GM21717 (cell line): ENCODE data around the gene ZNF219.
A peak's percentile ranks its signal among the peaks of the same experiment; 100 is the strongest.

Experiments
- ATAC-seq: cut with Tn5 transposase; IDR thresholded peaks from one replicate; pipeline ENCODE4 v1.9.1; 2021; ENCODE audit warnings: mild to moderate bottlenecking, moderate library complexity; ENCODE audit not compliant: unreplicated experiment

ZNF219 gene

DNA sequence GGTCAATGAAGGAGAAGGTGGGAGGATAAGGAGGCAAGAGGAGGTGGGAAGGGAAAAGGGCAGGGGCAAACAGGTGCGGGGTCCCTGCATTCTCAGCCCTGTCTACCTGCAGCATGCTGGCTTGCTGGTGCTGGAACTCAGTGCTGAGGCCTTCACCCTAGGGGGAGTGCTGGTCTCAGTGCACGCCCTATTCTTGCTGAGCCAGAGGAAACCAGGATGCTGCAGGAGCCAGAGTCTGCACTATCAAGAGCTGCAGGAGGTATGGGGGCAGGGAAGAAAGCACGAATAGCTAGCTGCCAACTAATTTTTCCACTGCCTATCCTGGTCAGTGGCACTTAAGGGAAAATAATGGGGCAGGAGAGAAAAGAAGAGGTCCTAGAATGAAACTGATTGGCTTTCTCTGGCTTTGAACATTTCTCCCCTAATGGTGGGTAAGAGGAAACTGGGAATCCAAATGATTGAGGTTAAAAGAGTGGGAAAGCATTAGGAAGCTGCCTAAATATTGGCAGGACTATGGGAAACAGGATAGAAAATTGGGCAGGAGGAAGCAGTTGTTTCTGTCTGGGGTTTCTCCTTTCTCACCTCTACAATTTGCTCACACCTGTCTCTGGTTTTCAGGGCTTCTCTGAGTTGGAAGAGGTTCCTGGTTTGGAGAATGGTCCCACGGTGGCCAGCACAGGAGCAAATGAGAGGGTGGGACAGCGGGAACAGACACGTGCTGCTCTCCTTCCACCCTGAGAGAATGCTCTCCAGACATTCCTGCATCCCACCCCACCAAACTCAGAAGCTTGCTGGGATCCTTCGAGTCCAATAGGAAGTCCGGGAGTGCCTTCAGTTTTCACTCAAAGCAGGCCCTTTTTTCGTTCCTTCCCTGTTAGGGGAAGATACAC is 4.3 kb upstream of the ZNF219 start:
- no peak for ATAC-seq

DNA sequence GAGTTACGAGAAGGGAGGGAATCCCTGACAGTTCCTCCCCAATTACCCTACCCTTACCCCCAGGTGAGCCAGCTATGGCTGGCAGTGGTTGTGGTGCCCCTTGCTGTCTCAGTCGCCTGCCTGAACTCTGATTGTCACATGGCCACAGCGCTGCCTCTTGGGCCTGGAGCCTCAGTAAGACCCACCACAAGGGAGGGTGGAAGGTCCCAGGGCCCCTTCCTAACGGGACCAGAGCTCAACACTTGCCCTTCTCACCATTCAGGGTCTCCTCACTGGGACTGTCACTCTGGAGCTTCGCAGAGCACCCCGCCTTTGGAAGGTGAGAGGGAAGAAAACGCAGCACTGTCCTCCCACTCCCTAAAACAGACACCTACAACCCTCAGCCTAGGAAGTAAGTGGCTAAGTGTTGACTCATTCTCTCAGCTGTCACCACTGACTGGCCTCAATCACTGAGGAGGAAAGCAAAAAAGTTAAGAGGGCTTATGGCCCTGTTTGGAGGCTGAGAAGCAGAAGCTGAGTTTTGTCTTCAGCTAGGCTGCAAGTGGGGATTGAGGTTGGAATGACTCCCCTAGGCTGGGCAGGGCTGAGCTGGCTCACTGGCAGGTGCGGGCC is 3.5 kb upstream of the ZNF219 start:
- no peak for ATAC-seq

DNA sequence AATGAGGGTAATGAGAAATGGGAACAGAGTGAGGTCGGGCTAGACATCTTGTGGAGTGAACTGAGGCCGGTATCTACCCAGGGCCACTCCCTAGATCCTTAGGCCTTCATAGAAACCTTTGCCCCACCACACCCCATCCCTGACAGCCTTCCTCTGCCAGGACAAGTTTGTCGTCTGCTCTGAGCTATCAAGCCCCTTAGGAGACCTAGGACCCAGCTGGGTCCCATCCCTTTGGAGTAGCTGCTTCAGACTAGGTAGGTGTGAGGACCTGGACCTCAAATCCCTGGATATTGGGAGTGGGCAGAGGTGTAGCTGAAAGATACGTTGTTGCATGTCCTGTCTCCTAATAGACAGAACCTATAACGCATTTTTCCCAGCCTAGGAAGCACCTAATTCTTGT is 2.5 kb upstream of the ZNF219 start, which contains the start of gene TMEM253:
TMEM253 (plus strand) TSS at position 136 of the 400 bp plus-strand sequence. CDS start 278 bp downstream, outside the sequence.
- no peak for ATAC-seq

DNA sequence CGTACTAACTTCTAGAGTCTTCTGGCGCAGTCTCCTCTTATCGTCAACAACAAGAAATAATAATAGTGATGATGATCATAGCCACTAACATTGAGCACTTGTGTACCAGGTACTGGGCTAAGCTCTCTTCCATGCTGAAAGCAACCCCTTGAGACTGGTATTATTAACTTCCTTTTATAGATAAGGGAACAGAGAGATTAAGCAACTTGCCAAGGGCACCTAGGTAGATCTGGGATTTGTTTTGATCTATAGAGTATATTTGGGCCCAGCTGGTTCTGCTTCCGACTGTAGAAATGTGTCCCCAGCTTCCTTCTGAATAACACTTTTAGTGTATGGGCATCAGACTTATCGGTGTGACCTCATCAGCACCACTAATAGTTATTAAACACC is 1.1 kb upstream of the ZNF219 start:
- ATAC-seq: no peak

DNA sequence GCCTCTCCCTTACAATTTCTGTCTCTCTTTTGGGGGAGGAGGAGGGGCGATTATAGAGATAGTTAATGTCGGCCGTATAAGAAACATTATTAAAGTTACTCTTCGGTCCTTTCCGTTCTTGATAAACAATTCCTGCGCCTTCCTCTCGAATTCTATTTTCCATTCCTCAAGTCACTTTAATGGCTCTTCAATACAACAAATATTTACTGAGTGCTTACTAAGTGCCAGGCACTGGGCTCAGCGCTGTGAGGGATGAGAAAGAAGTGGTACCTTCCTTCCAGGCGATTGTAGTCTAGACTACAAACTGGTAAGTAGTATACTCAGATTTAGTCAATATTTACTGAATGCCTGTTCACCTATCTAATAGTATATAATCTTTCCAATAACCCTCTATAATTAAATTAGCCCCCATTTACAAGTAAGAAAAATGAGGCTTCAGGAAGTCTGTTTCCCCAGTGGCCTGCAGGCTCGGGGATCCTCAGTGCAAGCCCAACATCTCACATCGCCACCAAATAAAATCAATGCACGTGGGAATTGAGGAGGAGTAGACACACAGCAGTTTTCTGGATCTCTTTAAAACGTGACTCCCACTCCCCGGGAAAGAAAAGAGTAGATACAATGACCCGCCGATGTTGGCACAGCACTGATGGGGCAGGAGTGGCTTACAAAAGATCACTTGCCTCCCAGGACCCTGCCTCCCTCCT is 589 bp upstream of the ZNF219 start:
- ATAC-seq: no peak

DNA sequence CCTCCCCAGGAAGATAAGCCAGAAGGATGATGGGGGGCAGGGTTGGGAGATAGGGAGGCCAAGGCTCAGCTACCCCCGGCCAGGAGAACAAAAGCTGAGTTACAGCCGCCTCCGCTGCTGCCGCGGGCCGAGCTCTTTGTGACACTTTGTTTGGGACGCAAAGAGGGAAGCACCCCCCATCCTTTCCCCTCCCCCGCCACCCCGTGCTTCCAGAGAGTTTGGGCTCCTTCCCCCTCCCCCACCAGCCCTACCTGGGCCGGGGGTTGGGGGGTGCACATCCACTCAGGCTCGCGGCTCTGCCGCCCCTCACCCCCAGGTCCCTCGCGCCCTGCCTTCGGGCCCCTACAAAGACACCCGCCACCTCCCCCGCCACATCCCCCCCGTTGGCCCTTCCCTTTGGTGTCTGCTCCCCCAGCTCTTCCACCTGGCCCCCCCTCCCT is 799 bp downstream of the ZNF219 start:
- ATAC-seq: no peak

DNA sequence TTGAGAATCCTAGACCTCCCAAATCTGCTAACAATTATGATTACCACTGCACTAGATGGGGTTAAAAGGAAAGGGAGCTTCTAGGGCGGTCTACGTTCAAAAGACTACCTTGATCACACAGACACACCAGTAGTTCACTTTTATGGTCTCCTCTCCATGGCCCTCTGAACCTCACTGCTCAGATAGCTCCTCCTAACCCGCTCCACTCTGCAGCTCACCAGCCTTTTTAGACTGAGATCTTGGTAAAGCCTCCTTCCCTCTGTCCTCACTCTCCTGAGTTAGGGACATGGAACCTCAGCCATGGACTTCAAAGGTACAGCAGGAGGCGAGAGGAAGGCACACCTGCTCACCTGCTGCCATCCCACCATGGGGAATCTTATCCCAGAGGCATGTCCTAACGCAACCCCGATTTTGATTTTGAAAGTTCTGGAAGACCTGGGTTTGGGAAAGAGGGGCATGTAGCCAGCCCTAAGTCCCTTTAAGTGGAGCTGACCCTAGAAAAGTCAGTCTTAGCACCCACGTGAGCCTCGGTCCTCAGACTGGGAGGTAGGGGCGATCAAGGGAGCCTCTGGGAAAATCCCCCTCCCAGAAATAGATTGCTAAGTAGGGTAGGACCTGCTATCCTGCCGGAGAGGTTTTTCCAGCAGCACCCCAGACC is 1.3 kb downstream of the ZNF219 start:
- no peak for ATAC-seq

DNA sequence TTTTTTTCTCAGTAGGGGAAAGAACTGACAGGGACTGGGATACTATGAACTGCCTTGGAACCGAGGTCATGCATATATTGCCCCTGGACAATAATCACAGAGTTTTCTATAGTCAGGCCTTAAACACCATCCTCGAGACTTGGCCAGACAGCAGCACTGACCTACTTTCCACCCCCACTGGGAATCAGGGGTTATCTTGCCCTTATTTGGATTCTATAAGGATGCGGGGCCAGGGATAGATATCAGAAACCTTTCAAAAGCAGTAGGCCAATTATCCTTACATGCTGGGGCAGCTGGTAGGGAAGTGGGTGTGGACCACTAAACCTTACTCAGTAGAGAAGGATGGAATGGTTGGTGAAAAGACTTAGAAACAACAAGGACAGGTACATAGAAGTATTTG is 2.0 kb downstream of the ZNF219 start:
- no peak for ATAC-seq

DNA sequence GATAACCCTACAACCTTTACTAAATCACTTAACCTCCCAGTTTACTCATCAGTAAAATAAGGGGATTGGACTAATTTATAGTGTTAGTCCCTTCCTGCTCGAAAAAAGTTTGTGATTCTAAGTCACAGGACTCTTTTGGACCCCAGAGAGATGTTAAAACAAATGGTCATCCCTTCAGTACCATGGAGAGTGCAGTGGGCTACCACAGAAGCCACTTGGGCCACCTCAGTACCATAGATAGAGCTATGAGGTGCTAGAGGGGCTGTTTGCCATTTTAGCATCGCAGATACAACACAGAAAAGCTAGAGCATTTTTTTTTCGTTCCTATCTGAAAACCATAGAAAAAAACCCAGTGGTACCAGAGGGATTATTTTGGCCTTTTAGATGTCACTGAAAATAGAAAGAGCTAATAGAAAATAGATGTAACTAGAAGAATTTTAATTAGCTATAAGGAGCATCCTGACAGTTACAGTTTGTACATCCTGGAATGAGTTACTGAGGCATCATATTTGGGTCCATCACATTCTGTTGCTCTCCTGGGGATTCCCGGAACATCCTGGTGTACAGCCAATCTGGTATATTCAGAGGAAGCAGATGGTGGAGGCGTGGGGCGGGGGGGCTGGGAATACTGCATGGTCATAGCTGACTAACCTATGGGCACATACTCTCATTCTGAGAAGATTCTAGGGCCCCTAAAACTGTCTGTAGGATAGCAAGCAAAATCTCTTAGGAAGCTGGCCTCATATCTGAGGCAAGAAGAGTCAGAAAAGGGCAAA is 2.8 kb downstream of the ZNF219 start:
- no peak for ATAC-seq

DNA sequence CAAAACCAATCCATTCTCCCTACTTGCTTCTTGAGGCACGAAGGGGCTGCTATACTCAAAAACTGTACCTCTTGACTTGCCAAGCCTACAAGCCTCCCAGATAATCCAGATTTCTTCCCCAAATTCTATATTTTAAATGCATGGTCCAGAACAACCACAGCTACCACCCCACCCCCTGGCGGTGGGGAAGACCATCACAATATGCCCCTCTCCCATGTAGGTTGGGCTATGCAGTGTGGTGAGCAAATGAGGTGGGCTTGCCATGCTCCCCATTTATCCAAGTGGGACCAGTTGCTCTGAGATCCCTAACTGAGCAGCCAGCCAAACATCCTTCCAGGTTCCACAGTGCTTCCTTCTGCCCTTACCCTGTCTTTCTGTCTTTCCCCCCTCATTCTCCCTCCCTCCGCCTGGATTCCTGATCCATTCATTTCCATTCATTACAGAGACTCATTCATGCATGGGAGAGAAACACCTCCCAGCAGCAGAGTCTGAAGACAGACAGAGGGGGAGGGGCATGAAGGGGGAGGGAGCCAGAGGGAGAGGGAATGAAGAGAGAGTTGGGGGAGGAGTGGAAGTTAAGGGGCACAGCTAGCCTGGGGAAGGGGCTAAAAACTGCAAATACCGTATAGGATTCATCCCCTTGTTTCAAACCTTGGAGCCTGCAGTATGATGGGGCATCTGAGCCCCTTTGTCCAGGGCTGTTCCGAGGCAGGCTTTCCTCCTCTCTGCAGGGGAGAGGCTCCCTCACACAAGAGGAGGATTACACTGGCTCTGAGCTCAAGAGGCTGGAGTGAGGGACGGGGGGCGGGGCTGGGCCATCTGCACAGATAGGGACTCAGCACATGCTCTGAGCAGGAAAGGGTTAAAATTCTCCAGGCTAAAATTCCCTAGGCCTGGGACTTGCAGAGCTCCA is 4.4 kb downstream of the ZNF219 start:
- ATAC-seq: no peak

DNA sequence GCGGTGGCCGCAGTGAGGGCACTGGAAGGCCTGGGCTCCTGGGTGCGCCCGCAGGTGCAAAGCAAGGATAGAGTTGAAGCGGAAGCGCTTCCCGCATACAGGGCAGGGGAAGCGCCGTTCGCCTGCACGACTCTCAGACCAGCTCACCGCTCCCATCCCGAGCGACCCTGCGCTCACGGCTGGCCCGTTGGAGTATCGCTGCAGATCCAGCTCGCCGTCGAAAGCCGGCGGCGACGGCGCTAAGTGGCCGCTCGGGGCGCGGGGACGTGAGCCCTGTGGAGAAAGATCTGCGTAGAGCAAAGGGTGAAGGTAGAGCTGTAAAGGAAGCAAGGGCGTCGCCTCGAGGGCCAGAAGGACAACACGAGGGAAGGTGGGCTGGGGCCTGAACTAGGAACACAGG is 5.4 kb downstream of the ZNF219 start:
- ATAC-seq: no peak

DNA sequence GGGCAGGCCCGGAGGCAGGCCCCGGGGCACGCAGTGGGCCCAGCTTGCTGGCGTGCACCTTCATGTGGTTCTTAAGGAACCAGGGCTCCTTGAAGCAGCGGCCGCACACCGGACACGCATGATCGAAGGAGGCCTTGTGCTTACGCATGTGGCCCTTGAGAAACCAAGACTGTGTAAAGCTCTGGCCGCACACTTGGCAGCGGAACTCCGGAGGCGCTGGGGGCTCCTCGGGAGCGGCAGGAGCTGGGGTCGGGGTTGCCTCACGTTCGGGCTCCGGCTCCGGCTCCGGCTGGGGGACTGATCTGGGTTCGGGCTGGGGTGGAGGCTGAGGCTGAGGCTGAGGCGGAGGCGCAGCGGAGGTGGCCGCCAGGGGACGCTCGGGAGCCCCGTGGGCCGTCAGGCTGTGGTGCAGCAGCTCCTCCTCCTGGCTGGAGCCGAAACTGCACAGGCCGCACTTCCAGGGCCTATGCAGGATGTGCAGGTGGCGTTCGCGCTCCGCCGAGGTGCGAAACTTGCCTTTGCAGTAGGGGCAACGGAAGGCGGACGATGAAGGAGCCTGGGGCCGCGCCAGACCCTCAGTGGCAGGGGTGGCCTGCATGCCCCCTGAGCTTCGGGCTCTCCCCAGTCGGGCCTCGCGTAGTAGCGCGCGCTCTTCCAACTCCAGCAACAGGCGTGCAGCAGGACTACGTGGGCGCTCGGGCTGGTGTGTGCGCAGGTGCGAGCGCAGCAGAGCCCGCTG is 6.0 kb downstream of the ZNF219 start:
- ATAC-seq: peak; percentile 62

DNA sequence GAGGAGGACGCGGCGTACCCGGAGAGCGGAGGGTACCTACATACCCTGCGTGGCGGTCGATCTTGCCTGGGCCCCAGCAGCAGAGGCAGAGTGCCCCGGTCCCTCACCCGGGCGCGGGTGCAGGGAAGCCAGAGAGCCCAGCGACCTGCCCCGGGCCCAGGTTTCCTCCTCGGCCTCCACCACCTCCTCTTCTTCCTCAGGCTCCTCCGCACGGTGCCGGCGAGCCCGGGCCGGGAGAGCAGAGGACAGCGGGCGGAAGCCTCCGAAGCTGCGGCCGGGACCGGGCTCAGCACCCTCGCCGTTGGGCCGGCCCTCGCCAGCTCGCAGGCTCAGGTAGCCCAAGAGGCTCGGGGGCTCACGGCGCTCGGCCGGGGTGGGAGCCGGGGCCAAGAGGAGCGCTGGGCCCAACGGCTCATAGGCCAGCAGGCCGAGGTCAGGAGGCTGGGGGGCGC is 6.6 kb downstream of the ZNF219 start:
- ATAC-seq: no peak

DNA sequence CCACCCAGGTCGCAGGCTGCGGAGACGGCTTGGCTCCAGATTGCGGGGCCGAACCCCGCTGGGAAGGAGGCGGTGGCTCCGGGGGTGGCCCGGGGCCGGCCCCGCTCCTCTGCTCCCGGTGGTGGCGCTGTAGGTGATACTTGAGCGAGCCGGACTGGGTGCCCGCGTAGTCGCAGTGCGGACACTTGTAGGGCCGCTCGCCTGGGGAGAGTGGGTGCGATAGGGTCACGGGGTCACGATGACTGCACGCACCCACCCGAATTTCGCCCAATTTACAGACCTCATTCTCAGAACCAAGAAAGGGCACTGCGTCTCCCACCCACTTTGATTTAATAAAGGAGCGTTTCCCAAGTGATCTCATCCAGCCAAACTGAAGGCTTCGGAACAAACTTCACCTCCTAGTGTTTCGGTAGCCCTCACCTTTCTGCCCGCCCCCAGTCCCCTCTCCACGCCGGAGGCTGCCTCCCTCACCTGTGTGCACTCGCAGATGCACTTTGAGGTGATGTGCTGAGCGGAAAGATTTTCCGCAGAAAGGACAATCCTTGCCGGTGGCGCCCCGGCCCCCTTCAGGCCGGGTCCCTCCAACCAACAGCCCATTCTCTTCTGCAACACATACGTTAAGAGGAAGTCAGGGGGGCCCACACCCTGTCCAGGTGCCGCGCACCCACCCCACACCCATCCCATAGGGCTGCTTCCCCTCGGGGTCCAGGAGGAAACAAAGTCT is 7.4 kb downstream of the ZNF219 start:
- ATAC-seq: no peak

DNA sequence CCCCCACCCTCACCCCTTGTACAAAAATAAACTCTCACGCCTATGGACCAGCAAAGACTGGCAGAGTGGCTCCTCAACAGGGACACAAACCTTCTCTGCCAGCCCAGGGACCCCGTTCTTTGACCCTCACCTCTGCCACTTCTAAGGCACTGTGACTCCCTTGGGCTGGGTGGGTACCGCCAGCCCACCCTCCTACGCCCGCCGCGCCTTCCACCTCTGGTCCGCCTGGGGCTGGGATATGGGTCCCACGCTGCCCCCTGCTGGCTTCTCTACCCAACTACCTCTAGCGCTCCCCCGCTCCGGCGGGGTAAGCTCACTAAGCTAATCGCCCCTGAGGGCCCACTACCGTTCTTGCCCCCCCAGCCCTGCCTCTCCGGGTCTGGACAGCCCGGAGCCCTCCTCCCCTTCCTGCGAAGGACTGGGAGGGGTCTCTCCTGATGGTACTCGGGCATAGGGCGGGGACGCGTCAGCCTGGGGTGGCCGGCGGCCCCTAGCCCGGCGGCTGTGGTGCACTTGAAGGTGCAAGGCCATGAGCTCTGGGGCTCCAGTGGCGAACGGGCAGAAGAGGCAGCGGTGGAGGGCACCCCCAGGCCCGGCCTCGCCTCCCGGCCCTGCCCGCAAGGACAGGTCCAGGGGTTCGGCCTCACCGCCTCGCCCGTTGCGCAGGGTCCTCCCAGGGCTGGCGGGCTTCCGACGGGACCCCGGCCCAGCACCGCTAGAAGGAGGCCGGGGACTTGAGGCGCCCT is 8.1 kb downstream of the ZNF219 start:
- ATAC-seq: no peak

DNA sequence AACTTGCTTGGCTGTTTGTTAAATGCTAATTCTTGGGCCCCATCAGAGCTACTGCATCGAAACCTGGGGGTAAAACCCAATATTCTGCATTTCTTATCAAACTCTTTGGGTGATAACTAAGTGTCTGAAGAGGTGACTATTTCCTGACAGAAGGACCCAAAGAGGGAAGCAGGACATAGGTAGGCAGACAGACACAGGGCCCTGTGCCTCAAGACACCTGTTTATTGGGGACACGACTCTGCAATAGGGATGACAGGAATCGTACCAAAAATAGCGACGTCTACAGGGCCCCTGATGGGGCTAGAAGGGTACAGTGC is 8.6 kb downstream of the ZNF219 start:
- ATAC-seq: no peak

DNA sequence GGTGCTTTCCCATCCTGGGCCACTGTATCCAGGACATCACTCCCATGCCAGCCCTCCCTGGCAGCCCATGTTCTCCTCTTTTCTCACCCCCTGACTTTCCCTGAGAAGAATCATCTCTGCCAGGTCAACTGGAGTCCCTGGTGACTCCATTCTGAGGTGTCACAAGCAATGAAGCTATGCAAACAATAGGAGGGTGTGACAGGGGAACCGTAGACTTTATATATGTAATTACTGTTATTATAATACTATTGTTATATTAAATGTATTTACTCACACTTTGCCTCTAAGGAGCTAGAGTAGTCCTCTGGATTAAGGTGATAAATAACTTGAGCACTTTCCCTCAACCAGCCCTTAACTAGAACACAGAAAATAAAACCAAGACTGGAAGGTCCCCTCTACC is 9.2 kb downstream of the ZNF219 start:
- ATAC-seq: no peak
